VCaP (cell line): Measurements from ENCODE around the gene CMC1.

Experiments used
- H3K27ac ChIP-seq: fragments of 450-650 bp; 2 replicates; pipeline ENCODE4 v1.5.1; 2017
- CTCF ChIP-seq: fragments of 450-650 bp; conservative IDR thresholded peaks from 2 replicates; pipeline ENCODE4 v1.5.1; 2017; ENCODE audit warnings: mild to moderate bottlenecking, moderate library complexity

CMC1 gene

GRCh38 chr3:28212681-28213080 is 28.7 kb upstream of the CMC1 start:
- H3K27ac ChIP-seq, result no peak overlapping the region
- no peak for TF ChIP-seq CTCF

GRCh38 chr3:28215407-28215806 is 26.0 kb upstream of the CMC1 start:
- no peak for TF ChIP-seq CTCF
- H3K27ac ChIP-seq, result no peak overlapping the region

GRCh38 chr3:28218071-28218916 is 23.1 kb upstream of the CMC1 start:
- no peak for TF ChIP-seq CTCF
- H3K27ac ChIP-seq, result no peak overlapping the region

- no peak overlapping the region for H3K27ac ChIP-seq
These were observed 22.6 kb upstream of the CMC1 start for GRCh38 chr3:28218917-28219198.

GRCh38 chr3:28224430-28224829 is 17.0 kb upstream of the CMC1 start:
- TF ChIP-seq CTCF, result no peak
- H3K27ac ChIP-seq, result no peak overlapping the region

More at GRCh38 chr3:28218917-28219198, 22.6 kb upstream of the CMC1 start:
- no peak for TF ChIP-seq CTCF

- H3K27ac ChIP-seq, result no peak overlapping the region
- TF ChIP-seq CTCF, result no peak
These were observed 15.4 kb upstream of the CMC1 start for GRCh38 chr3:28226020-28226419.

GRCh38 chr3:28228623-28229022 is 12.8 kb upstream of the CMC1 start:
- H3K27ac ChIP-seq, result no peak overlapping the region
- no peak for TF ChIP-seq CTCF
